Panc1 (cell line): ENCODE results near the gene KRTAP23-1. TPM values are rescaled to one million over a fixed set of nuclear protein-coding genes. Genes with fewer than 3 reads are reported as not detected.

Source experiments
- ATAC-seq: fragments of 200-7000 bp; cut with Tn5 transposase; 2 replicates; pipeline ENCODE4 v1.9.1; 2020; ENCODE audit warnings: mild to moderate bottlenecking, moderate library complexity
- BruUV-seq: library from RNA; stranded (reverse); fragments of 400-500 nt; replicated peaks from 2 replicates; lab custom pipeline; 2021; lab: Mats Ljungman, UMichigan
- CTCF ChIA-PET: fragments of 300-600 bp; sonication (Branson Sonifier 250); formaldehyde crosslinking; loops from one replicate; lab custom pipeline; 2022; ENCODE audit warnings: antibody characterized with exemption; lab: Charles Lee
- POLR2A ChIA-PET: fragments of 300-600 bp; sonication (Branson Sonifier 250); formaldehyde crosslinking; loops from one replicate; lab custom pipeline; 2022; ENCODE audit warnings: antibody characterized with exemption; lab: Charles Lee
- DNase-seq: peaks from one replicate; pipeline ENCODE4 v3.0.0-alpha.2; 2010; ENCODE audit warnings: low read depth, low spot score
- H3K27ac ChIP-seq: 2 replicates; pipeline ENCODE4 v1.5.1; 2011; ENCODE audit warnings: mild to moderate bottlenecking, low read length, inconsistent platforms
- H3K27me3 ChIP-seq: fragments of 200-500 bp; sonication (Bioruptor generic); 2 replicates; pipeline ENCODE4 v1.6.0; 2014; ENCODE audit warnings: low read length, inconsistent platforms; ENCODE audit not compliant: control insufficient read depth, insufficient read depth
- H3K36me3 ChIP-seq: fragments of 200-500 bp; sonication (Bioruptor generic); 2 replicates; pipeline ENCODE4 v1.5.1; 2014; ENCODE audit warnings: inconsistent platforms, mild to moderate bottlenecking, low read length, moderate library complexity; ENCODE audit not compliant: control insufficient read depth, insufficient read depth
- H3K4me1 ChIP-seq: 2 replicates; pipeline ENCODE4 v1.5.1; 2011; ENCODE audit warnings: inconsistent platforms, mild to moderate bottlenecking, low read length, moderate library complexity; ENCODE audit not compliant: control insufficient read depth, insufficient read depth
- H3K4me3 ChIP-seq, 2 experiments: 2 replicates each; pipeline ENCODE4 v1.5.1; 2011 to 2012; ENCODE audit warnings: low read depth in 2 of 2, low read length in 2 of 2, mild to moderate bottlenecking in 2 of 2, inconsistent platforms in 1 of 2, moderate library complexity in 1 of 2
- H3K9me3 ChIP-seq: fragments of 200-500 bp; sonication (Bioruptor generic); 2 replicates; pipeline ENCODE4 v1.5.1; 2014; ENCODE audit warnings: low read depth, mild to moderate bottlenecking, inconsistent platforms, low read length, moderate library complexity; ENCODE audit not compliant: control insufficient read depth, insufficient read depth
- POLR2AphosphoS5 ChIP-seq: IDR thresholded peaks from 2 replicates; pipeline ENCODE4 v1.6.1; 2012; ENCODE audit warnings: mild to moderate bottlenecking, low read depth, low read length, moderate library complexity
- SIN3A ChIP-seq: IDR thresholded peaks from 2 replicates; pipeline ENCODE4 v1.6.1; 2012; ENCODE audit warnings: low read depth, mild to moderate bottlenecking, low read length, moderate library complexity, borderline replicate concordance; ENCODE audit not compliant: insufficient read depth
- TCF7L2 ChIP-seq: IDR thresholded peaks from 2 replicates; pipeline ENCODE4 v1.6.1; 2011; ENCODE audit warnings: mild to moderate bottlenecking, low read depth, low read length, inconsistent platforms
- in situ Hi-C: cut with HindIII; loops from 2 replicates; pipeline ENCODE4 v1.10.0; 2016; ENCODE audit warnings: low sequenced_read_pairs, low pct_unique_long_range_greater_than_20kb
- intact Hi-C: fragments of 100-400 bp; cut with micrococcal nuclease; formaldehyde crosslinking; loops from one replicate; pipeline ENCODE4 v1.10.0; 2022; ENCODE audit not compliant: unreplicated experiment
- total RNA-seq: library from RNA; stranded (reverse); gene quantifications from one replicate; pipeline ENCODE4 v1.2.1, GENCODE V29; 2021; ENCODE audit not compliant: unreplicated experiment
- TF ChIP-seq, protein P1 (sequence below), 2 experiments: IDR thresholded peaks; 2 replicates each; pipeline ENCODE4 v1.6.1; 2011 to 2012; ENCODE audit warnings: low read depth in 2 of 2, control low read depth in 1 of 2, low read length in 1 of 2, mild to moderate bottlenecking in 1 of 2, moderate library complexity in 1 of 2; ENCODE audit not compliant: insufficient read depth in 1 of 2
- TF ChIP-seq, protein P2 (sequence below): fragments of 450-650 bp; IDR thresholded peaks from 2 replicates; pipeline ENCODE4 v1.5.1; 2017; ENCODE audit warnings: mild to moderate bottlenecking

The KRTAP23-1 gene
- total RNA-seq, 1 experiment from 2014 or later = not detected

DNA sequence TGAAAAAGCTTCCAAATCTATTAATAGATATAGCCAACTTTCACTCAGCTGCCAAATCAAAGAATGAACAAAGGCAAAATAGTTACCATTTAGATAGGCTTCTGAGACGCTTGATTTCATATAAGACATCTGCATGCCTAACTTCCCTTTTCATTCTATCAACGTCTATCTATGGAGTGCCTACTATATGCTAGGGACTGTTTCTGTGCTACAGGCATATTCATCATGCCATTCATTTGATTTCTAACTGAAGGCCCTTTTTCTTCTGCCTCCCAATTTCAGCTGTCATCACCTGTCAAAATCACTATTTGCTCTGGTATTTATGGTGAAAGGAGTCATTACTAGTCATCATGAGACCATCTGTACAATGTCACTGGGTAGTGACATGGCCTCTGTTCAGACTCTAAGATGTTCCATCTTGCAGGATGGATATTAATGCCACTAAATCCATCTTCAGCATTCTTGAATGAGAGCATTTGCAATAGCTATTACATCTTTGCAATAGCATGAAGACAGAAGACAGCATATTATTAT is 43.2 kb upstream of the KRTAP23-1 start:
- no peaks in the 10 kb centered on the region for H3K36me3 ChIP-seq
- H3K9me3 ChIP-seq = no peaks in the 10 kb centered on the region
- ChIA-PET CTCF (no interaction called here), POLR2A (no interaction called here)
- no peak for ATAC-seq
- H3K4me1 ChIP-seq = no peaks in the 10 kb centered on the region
- H3K27ac ChIP-seq = no peak overlapping the region
- TF ChIP-seq POLR2AphosphoS5 = no peak
- TF ChIP-seq, protein P1, sequence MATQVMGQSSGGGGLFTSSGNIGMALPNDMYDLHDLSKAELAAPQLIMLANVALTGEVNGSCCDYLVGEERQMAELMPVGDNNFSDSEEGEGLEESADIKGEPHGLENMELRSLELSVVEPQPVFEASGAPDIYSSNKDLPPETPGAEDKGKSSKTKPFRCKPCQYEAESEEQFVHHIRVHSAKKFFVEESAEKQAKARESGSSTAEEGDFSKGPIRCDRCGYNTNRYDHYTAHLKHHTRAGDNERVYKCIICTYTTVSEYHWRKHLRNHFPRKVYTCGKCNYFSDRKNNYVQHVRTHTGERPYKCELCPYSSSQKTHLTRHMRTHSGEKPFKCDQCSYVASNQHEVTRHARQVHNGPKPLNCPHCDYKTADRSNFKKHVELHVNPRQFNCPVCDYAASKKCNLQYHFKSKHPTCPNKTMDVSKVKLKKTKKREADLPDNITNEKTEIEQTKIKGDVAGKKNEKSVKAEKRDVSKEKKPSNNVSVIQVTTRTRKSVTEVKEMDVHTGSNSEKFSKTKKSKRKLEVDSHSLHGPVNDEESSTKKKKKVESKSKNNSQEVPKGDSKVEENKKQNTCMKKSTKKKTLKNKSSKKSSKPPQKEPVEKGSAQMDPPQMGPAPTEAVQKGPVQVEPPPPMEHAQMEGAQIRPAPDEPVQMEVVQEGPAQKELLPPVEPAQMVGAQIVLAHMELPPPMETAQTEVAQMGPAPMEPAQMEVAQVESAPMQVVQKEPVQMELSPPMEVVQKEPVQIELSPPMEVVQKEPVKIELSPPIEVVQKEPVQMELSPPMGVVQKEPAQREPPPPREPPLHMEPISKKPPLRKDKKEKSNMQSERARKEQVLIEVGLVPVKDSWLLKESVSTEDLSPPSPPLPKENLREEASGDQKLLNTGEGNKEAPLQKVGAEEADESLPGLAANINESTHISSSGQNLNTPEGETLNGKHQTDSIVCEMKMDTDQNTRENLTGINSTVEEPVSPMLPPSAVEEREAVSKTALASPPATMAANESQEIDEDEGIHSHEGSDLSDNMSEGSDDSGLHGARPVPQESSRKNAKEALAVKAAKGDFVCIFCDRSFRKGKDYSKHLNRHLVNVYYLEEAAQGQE (IDR thresholded peaks at IDR 0.05; ENCODE audit: insufficient read depth in 1 of 2, low read depth in 2 of 2, low read length in 1 of 2) = no peak
- no peak for TF ChIP-seq TCF7L2
- TF ChIP-seq, protein P2, sequence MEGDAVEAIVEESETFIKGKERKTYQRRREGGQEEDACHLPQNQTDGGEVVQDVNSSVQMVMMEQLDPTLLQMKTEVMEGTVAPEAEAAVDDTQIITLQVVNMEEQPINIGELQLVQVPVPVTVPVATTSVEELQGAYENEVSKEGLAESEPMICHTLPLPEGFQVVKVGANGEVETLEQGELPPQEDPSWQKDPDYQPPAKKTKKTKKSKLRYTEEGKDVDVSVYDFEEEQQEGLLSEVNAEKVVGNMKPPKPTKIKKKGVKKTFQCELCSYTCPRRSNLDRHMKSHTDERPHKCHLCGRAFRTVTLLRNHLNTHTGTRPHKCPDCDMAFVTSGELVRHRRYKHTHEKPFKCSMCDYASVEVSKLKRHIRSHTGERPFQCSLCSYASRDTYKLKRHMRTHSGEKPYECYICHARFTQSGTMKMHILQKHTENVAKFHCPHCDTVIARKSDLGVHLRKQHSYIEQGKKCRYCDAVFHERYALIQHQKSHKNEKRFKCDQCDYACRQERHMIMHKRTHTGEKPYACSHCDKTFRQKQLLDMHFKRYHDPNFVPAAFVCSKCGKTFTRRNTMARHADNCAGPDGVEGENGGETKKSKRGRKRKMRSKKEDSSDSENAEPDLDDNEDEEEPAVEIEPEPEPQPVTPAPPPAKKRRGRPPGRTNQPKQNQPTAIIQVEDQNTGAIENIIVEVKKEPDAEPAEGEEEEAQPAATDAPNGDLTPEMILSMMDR = no peak
- TF ChIP-seq SIN3A = no peak
- in situ Hi-C loops = no loop called here
- no peaks in the 10 kb centered on the region for H3K27me3 ChIP-seq
- no peak for DNase-seq
- BruUV-seq = no TSS peak
- no peak overlapping the region for H3K4me3 ChIP-seq
- intact Hi-C loops = no loop called here

DNA sequence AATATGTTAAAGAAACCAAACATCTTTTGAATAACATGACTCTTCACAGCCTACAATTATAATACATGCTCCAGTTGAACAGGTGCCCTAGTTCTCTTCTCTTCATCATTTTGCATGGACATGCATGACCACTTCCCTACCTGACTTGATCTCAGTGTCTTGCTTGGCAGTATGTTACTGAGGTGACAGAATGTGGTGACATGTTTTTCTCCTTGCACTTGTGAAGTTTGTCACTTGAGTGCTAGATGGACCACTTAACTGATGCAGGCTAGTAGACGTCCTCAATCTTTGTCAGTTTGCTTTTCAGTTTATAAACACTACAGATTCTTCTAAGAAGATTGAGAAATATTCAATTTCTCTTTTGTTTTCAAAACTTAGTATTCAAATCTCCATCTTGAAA is 33.8 kb upstream of the KRTAP23-1 start:
- ATAC-seq (no peak), DNase-seq (no peak)
- in situ Hi-C loops (no loop called here), intact Hi-C loops (no loop called here)
- TF ChIP-seq TCF7L2 (no peak), POLR2AphosphoS5 (no peak), SIN3A (no peak)
- TF ChIP-seq, protein P1 (IDR thresholded peaks at IDR 0.05; ENCODE audit: insufficient read depth in 1 of 2, low read depth in 2 of 2, low read length in 1 of 2) = no peak
- TF ChIP-seq, protein P2 = no peak
- Histone ChIP-seq H3K4me3 (no peak overlapping the region), H3K9me3 (no peaks in the 10 kb centered on the region), H3K27ac (no peak overlapping the region), H3K36me3 (no peaks in the 10 kb centered on the region), H3K4me1 (no peaks in the 10 kb centered on the region), H3K27me3 (no peaks in the 10 kb centered on the region)
- CTCF ChIA-PET = no interaction called here
- no TSS peak for BruUV-seq
- POLR2A ChIA-PET = no interaction called here
